ENCODE data around the gene CD300C. TPM values are rescaled to one million over a fixed set of nuclear protein-coding genes. Genes with fewer than 3 reads are reported as not detected.
"Not testable (repeated sequence)": the region's sequence is repeated elsewhere in the genome, so short reads cannot be mapped to it uniquely, and the experiment has no call there.

CD300C gene
- total RNA-seq, 2 donors from 2014 or later: 0.52 TPM; not detected in 1

DNA sequence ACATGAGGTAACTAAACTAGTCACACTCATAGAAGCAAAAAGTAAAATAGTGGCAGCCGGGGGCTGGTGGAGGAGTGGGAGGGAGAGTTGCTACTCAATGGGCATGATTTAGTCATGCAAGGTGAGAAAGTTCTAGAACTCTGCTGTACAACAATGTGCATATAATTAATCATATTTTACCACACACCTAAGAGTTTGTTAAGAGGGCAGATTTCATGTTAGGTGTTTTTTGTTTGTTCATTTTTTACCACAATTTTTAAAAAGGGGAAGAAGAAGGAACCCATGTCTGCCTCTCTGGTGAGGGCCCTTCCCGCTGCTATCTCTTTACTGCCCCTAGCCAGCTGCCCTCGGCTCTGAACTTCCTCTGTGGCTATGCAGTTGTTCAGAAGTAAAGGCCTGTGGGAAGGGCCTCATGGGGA is 25.9 kb downstream of the CD300C start:
- peak in 1 of 4 donors; percentile 61 for DNase-seq
- Histone ChIP-seq H3K9me3 (peaks cover 0 to 4% (median 0%) of the 10 kb centered on the region in 3 donors), H3K4me3 (no peak overlapping the region), H3K27me3 (no peaks in the 10 kb centered on the region), H3K36me3 (replicated peaks in 1 of 2; ENCODE audit: insufficient read depth in 1 of 2, low read depth in 2 of 2) (no peaks in the 10 kb centered on the region), H3K27ac (peak overlapping the region in 1 of 4 donors; percentile 72), H3K4me1 (no peaks in the 10 kb centered on the region)
- no peak for TF ChIP-seq POLR2A (IDR thresholded peaks at IDR 0.05)
- TF ChIP-seq, protein P1, sequence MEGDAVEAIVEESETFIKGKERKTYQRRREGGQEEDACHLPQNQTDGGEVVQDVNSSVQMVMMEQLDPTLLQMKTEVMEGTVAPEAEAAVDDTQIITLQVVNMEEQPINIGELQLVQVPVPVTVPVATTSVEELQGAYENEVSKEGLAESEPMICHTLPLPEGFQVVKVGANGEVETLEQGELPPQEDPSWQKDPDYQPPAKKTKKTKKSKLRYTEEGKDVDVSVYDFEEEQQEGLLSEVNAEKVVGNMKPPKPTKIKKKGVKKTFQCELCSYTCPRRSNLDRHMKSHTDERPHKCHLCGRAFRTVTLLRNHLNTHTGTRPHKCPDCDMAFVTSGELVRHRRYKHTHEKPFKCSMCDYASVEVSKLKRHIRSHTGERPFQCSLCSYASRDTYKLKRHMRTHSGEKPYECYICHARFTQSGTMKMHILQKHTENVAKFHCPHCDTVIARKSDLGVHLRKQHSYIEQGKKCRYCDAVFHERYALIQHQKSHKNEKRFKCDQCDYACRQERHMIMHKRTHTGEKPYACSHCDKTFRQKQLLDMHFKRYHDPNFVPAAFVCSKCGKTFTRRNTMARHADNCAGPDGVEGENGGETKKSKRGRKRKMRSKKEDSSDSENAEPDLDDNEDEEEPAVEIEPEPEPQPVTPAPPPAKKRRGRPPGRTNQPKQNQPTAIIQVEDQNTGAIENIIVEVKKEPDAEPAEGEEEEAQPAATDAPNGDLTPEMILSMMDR (IDR thresholded peaks at IDR 0.05): no peak
- ATAC-seq: no peak
- 50 to 81% methylated on average over 3 of the region's 3 CpGs for WGBS, 2 donors
- intact Hi-C loops (cut with DNase I): no loop called here

DNA sequence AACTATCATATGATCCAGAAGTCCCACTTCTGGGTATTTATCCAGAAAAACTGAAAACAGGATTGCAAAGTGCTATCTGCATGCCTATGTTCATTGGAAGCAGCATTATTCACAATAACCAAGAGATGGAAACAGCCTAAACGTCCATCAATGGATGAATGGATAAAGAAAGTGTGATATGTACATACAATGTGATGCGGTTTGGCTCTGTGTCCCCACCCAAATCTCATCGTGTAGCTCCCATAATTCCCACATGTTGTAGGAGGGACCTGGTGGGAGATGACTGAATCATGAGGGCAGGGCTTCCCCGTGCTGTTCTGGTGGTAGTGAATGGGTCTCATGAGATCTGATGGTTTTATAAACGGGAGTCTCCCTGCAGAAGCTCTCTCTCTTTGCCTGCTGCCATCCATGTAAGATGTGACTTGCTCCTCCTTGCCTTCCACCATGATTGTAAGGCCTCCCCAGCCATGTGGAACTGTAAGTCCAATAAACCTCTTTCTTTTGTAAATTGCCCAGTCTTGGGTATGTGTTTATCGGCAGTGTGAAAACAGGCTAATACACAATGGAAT is 27.4 kb downstream of the CD300C start:
- H3K27me3 ChIP-seq; H3K9me3 ChIP-seq; H3K4me3 ChIP-seq; H3K27ac ChIP-seq; H3K36me3 ChIP-seq (replicated peaks in 1 of 2; ENCODE audit: insufficient read depth in 1 of 2, low read depth in 2 of 2); intact Hi-C loops (cut with DNase I); H3K4me1 ChIP-seq; DNase-seq; ATAC-seq: not testable (repeated sequence)
- WGBS, 2 donors: 67 to 74% methylated on average over 6 of the region's 6 CpGs

DNA sequence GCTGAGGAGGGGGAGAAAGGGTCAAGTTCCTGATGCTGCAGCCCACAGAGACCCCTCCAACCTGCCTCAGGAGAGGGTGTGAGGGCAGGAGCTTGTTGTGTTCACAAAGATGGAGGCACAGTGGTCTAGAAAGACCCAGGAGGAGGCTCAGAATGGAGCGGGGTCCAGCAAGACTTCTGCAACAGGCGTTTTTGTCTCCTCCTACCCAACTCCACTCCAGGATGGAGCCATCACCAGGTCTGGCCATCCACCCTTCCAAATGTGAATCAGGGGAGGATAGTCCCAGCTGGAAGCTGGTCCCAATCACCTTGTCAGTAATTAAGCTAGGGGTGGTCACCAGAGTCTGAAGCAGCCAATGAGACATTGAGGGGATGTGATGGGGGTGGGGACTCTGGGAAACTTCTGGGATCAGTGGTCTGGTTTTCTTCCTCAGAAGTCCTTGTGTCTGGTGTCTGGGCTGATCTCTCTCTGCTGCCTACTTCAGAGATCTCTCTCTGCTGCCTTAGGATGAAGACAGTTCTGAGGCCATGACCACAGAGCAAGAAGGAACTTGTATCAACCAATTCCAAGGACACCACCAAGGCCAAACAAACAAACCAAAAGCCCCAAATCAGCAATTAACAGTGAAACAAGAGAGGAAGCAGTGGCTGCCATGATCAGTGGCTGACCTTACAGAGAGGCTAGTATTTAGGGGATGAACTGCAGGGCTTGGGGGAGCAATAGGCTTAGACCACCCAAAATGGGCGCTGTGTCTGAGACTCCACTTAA is 29.2 kb downstream of the CD300C start:
- 68 to 81% methylated on average over 3 of the region's 3 CpGs for WGBS, 2 donors
- TF ChIP-seq POLR2A (IDR thresholded peaks at IDR 0.05): no peak
- TF ChIP-seq, protein P1 (IDR thresholded peaks at IDR 0.05): no peak
- no peaks in the 10 kb centered on the region for H3K4me1 ChIP-seq
- H3K36me3 ChIP-seq (replicated peaks in 1 of 2; ENCODE audit: insufficient read depth in 1 of 2, low read depth in 2 of 2): no peaks in the 10 kb centered on the region
- peaks cover 0 to 4% (median 0%) of the 10 kb centered on the region in 3 donors for H3K9me3 ChIP-seq
- no peak overlapping the region for H3K27ac ChIP-seq
- no peaks in the 10 kb centered on the region for H3K27me3 ChIP-seq
- ATAC-seq (no peak), DNase-seq (no peak)
- intact Hi-C loops (cut with DNase I): no loop called here
- H3K4me3 ChIP-seq: no peak overlapping the region

DNA sequence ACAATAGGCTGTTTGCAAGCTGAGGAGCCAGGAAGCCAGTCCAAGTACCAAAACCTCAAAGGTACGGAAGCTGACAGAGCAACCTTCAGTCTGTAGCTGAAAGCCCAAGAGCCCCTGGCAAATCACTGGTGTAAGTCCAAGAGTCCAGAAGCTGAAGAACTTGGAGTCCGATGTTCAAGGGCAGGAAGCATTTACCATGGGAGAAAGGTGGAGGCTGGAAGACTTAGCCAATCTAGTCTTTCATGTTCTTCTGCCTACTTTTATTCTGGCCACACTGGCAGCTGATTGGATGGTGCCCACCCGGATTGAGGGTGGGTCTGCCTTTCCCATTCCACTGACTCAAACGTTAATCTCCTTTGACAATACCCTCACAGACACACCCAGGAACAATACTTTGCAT is 30.0 kb downstream of the CD300C start:
- ATAC-seq (no peak), DNase-seq (no peak)
- no peak overlapping the region for H3K27ac ChIP-seq
- WGBS, 2 donors: 49 to 69% methylated on average over 4 of the region's 4 CpGs
- no peaks in the 10 kb centered on the region for H3K4me1 ChIP-seq
- TF ChIP-seq POLR2A (IDR thresholded peaks at IDR 0.05): no peak
- TF ChIP-seq, protein P1 (IDR thresholded peaks at IDR 0.05): no peak
- H3K36me3 ChIP-seq (replicated peaks in 1 of 2; ENCODE audit: insufficient read depth in 1 of 2, low read depth in 2 of 2): no peaks in the 10 kb centered on the region
- intact Hi-C loops (cut with DNase I): no loop called here
- H3K27me3 ChIP-seq: no peaks in the 10 kb centered on the region
- peaks cover 0 to 4% (median 0%) of the 10 kb centered on the region in 3 donors for H3K9me3 ChIP-seq
- H3K4me3 ChIP-seq: no peak overlapping the region

DNA sequence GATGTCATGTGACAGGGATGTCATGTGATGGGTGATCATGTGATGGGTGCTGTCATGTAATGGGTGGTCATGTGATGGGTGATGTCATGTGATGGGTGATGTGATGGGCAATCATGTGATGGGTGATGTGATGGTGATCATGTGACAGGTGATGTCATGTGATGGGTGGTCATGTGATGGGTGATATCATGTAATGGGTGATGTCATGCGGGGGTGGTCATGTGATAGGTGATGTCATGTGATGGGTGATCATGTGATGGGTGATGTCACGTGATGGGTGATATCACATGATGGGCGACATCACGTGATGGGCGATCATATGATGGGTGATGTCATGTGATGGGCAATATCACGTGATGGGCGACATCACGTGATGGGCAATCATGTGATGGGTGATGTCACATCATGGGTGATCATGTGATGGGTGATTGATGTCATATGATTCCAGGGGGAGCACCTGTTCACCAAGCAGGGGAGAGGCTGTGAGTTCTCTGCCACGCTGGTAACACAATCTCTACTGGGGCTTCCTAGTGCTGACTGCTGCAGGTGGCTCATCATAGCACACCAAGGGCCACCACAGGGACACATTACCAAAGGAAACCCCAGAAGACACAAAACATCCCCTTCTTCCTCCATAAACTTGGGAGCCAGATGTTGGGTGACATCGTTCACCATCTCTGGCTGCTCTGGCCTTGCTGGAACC is 31.1 kb downstream of the CD300C start:
- DNase-seq (peak in 1 of 4 donors; percentile 45), ATAC-seq (no peak)
- Histone ChIP-seq H3K4me3 (no peak overlapping the region), H3K36me3 (replicated peaks in 1 of 2; ENCODE audit: insufficient read depth in 1 of 2, low read depth in 2 of 2) (no peaks in the 10 kb centered on the region), H3K27ac (no peak overlapping the region), H3K9me3 (peaks cover 0 to 4% (median 0%) of the 10 kb centered on the region in 3 donors), H3K4me1 (no peaks in the 10 kb centered on the region), H3K27me3 (no peaks in the 10 kb centered on the region)
- WGBS, 2 donors: 77 to 84% methylated on average over 10 of the region's 10 CpGs
- intact Hi-C loops (cut with DNase I): no loop called here
- TF ChIP-seq, protein P1 (IDR thresholded peaks at IDR 0.05): no peak
- no peak for TF ChIP-seq POLR2A (IDR thresholded peaks at IDR 0.05)

Measured in body of pancreas (tissue), 4 donors.